ENCODE data around the gene KCNJ6.

DNA sequence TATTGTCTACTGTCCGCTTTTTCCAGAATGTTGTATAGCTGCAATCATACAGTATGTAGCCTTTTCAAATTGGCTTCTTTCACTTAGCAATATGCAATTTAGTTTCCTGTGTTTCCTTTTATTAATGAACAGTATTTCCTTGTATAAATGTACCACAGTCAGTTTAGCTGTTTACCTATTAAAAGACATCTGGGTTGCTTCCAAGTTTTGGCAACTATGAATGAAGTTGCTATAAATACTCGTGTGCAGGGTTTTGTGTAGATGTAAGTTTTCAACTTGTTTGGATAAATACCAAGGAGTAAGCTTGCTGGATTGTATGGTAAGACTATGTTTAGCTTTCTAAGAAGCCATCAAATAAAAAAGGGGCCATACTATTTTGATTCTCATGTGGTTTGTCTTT lies 24.4 kb upstream of the KCNJ6 start:
- TF ChIP-seq CTCF (IDR thresholded peaks at IDR 0.05) = no peak
- no peak for TF ChIP-seq POLR2A (IDR thresholded peaks at IDR 0.05)

Data from uterus (tissue), 2 donors.